Liver (tissue), 3 donors: ENCODE data around the gene ATG9B.

ENCODE experiments used
- FOXA1 ChIP-seq: IDR thresholded peaks from 2 replicates; pipeline ENCODE4 v1.6.1; 2016; ENCODE audit warnings: antibody characterized with exemption
- JUND ChIP-seq, 2 donors: IDR thresholded peaks; 2 replicates each; pipeline ENCODE4 v1.6.1; 2016; ENCODE audit warnings: antibody characterized with exemption in 2 of 2
- RAD21 ChIP-seq, 2 donors: IDR thresholded peaks; 2 replicates each; pipeline ENCODE4 v1.6.1; 2016; ENCODE audit warnings: antibody characterized with exemption in 2 of 2, mild to moderate bottlenecking in 2 of 2
- RXRA ChIP-seq, 2 donors: IDR thresholded peaks; 2 replicates each; pipeline ENCODE4 v1.6.1; 2017 to 2018; ENCODE audit warnings: antibody characterized with exemption in 2 of 2, mild to moderate bottlenecking in 1 of 2
- YY1 ChIP-seq: IDR thresholded peaks from 2 replicates; pipeline ENCODE4 v1.6.1; 2016; ENCODE audit warnings: antibody characterized with exemption, mild to moderate bottlenecking
- TF ChIP-seq, protein P1 (sequence below): fragments of 150-350 bp; IDR thresholded peaks from 2 replicates; pipeline ENCODE4 v1.5.1; 2017; ENCODE audit warnings: improper control_type of control experiment, low read depth, low read length; ENCODE audit not compliant: missing input control
- TF ChIP-seq, protein P2 (sequence below): IDR thresholded peaks from 2 replicates; pipeline ENCODE4 v1.6.1; 2016; ENCODE audit warnings: antibody characterized with exemption, mild to moderate bottlenecking
- TF ChIP-seq, protein P3 (sequence below): IDR thresholded peaks from 2 replicates; pipeline ENCODE4 v1.6.1; 2016; ENCODE audit warnings: antibody characterized with exemption
- TF ChIP-seq, protein P4 (sequence below): IDR thresholded peaks from 2 replicates; pipeline ENCODE4 v1.6.1; 2016; ENCODE audit warnings: antibody characterized with exemption
- donor health status: healthy.
- donor health status: healthy.

DNA sequence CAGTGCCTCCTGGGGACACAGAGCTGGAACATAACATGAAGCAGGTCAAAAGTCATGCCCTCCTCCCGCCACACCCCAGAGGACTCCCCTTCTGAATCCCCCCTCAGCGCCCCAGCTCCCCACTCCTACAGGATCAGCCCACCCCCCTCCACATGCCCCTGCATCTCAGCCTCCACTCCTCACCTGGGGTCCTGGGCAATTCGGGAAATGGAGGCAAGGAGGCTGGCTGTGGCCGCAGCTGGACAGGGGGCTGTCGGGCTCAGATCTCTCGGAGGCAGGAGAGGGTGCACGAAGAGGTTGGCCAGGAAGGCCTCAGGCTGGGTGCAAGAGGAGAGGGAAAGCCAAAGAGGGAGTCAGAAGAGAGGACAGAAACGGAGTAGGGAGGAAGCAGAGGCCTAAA, 7.8 kb downstream of the ATG9B start:
- TF ChIP-seq, protein P1, sequence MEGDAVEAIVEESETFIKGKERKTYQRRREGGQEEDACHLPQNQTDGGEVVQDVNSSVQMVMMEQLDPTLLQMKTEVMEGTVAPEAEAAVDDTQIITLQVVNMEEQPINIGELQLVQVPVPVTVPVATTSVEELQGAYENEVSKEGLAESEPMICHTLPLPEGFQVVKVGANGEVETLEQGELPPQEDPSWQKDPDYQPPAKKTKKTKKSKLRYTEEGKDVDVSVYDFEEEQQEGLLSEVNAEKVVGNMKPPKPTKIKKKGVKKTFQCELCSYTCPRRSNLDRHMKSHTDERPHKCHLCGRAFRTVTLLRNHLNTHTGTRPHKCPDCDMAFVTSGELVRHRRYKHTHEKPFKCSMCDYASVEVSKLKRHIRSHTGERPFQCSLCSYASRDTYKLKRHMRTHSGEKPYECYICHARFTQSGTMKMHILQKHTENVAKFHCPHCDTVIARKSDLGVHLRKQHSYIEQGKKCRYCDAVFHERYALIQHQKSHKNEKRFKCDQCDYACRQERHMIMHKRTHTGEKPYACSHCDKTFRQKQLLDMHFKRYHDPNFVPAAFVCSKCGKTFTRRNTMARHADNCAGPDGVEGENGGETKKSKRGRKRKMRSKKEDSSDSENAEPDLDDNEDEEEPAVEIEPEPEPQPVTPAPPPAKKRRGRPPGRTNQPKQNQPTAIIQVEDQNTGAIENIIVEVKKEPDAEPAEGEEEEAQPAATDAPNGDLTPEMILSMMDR, result no peak
- TF ChIP-seq, protein P2, sequence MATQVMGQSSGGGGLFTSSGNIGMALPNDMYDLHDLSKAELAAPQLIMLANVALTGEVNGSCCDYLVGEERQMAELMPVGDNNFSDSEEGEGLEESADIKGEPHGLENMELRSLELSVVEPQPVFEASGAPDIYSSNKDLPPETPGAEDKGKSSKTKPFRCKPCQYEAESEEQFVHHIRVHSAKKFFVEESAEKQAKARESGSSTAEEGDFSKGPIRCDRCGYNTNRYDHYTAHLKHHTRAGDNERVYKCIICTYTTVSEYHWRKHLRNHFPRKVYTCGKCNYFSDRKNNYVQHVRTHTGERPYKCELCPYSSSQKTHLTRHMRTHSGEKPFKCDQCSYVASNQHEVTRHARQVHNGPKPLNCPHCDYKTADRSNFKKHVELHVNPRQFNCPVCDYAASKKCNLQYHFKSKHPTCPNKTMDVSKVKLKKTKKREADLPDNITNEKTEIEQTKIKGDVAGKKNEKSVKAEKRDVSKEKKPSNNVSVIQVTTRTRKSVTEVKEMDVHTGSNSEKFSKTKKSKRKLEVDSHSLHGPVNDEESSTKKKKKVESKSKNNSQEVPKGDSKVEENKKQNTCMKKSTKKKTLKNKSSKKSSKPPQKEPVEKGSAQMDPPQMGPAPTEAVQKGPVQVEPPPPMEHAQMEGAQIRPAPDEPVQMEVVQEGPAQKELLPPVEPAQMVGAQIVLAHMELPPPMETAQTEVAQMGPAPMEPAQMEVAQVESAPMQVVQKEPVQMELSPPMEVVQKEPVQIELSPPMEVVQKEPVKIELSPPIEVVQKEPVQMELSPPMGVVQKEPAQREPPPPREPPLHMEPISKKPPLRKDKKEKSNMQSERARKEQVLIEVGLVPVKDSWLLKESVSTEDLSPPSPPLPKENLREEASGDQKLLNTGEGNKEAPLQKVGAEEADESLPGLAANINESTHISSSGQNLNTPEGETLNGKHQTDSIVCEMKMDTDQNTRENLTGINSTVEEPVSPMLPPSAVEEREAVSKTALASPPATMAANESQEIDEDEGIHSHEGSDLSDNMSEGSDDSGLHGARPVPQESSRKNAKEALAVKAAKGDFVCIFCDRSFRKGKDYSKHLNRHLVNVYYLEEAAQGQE, result no peak
- TF ChIP-seq RAD21 (IDR thresholded peaks at IDR 0.05) (no peak), FOXA1 (no peak), RXRA (IDR thresholded peaks at IDR 0.05) (no peak), YY1 (no peak), JUND (IDR thresholded peaks at IDR 0.05) (no peak)
- TF ChIP-seq, protein P3, sequence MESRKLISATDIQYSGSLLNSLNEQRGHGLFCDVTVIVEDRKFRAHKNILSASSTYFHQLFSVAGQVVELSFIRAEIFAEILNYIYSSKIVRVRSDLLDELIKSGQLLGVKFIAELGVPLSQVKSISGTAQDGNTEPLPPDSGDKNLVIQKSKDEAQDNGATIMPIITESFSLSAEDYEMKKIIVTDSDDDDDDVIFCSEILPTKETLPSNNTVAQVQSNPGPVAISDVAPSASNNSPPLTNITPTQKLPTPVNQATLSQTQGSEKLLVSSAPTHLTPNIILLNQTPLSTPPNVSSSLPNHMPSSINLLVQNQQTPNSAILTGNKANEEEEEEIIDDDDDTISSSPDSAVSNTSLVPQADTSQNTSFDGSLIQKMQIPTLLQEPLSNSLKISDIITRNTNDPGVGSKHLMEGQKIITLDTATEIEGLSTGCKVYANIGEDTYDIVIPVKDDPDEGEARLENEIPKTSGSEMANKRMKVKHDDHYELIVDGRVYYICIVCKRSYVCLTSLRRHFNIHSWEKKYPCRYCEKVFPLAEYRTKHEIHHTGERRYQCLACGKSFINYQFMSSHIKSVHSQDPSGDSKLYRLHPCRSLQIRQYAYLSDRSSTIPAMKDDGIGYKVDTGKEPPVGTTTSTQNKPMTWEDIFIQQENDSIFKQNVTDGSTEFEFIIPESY, result no peak
- TF ChIP-seq, protein P4, sequence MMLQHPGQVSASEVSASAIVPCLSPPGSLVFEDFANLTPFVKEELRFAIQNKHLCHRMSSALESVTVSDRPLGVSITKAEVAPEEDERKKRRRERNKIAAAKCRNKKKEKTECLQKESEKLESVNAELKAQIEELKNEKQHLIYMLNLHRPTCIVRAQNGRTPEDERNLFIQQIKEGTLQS, result no peak
